CD4-positive, CD25-positive, alpha-beta regulatory T cell (primary cell): ENCODE results near the gene RPL35. TPM values are rescaled to one million over a fixed set of nuclear protein-coding genes. Genes with fewer than 3 reads are reported as not detected.
"Not testable (repeated sequence)": the region's sequence is repeated elsewhere in the genome, so short reads cannot be mapped to it uniquely, and the experiment has no call there.

Experiments used
- ATAC-seq, 2 donors: fragments of 150-1000 bp; cut with Tn5 transposase; one replicate each; pipeline ENCODE4 v1.10.0; 2021; ENCODE audit warnings: low read depth in 2 of 2, moderate number of reproducible peaks in 2 of 2, moderate library complexity in 1 of 2
- DNase-seq, 3 donors: peaks; one replicate each; pipeline versions ENCODE4 v3.0.0 to v3.0.0-alpha.2; 2012 to 2022; ENCODE audit warnings: mixed read lengths in 1 of 3
- H3K27ac ChIP-seq: one replicate; pipeline ENCODE4 v1.7.0; 2013; ENCODE audit warnings: mild to moderate bottlenecking, low read length; ENCODE audit not compliant: insufficient read depth, poor library complexity, severe bottlenecking
- H3K27me3 ChIP-seq: one replicate; pipeline ENCODE4 v1.7.0; 2013; ENCODE audit warnings: low read length; ENCODE audit not compliant: control insufficient read depth, insufficient read depth
- H3K36me3 ChIP-seq: one replicate; pipeline ENCODE4 v1.7.0; 2013; ENCODE audit warnings: mild to moderate bottlenecking, low read length, moderate library complexity; ENCODE audit not compliant: control insufficient read depth, insufficient read depth
- H3K4me1 ChIP-seq: 2 replicates; pipeline ENCODE4 v1.7.0; 2013; ENCODE audit warnings: mild to moderate bottlenecking, low read length; ENCODE audit not compliant: insufficient read depth, control insufficient read depth, poor library complexity, severe bottlenecking
- H3K4me3 ChIP-seq: one replicate; pipeline ENCODE4 v1.7.0; 2013; ENCODE audit warnings: low read depth, mild to moderate bottlenecking, low read length, moderate library complexity
- H3K9me3 ChIP-seq, 2 experiments: 1 replicate in 1 of 2; 2 replicates in 1 of 2; pipeline ENCODE4 v1.7.0; 2013; ENCODE audit warnings: low read length in 2 of 2, mild to moderate bottlenecking in 1 of 2, moderate library complexity in 1 of 2; ENCODE audit not compliant: control insufficient read depth in 2 of 2
- H3K27ac Mint-ChIP-seq, 3 donors: one replicate each; pipeline ENCODE4 v1.8.0; 2020 to 2022; ENCODE audit warnings: mild to moderate bottlenecking in 3 of 3, mixed read lengths in 3 of 3, moderate library complexity in 2 of 3
- H3K27me3 Mint-ChIP-seq: one replicate; pipeline ENCODE4 v1.8.0; 2022; ENCODE audit warnings: mild to moderate bottlenecking, mixed read lengths
- H3K36me3 Mint-ChIP-seq: one replicate; pipeline ENCODE4 v1.8.0; 2020; ENCODE audit warnings: mixed read lengths
- H3K4me1 Mint-ChIP-seq, 4 donors: one replicate each; pipeline ENCODE4 v1.8.0; 2020 to 2022; ENCODE audit warnings: mixed read lengths in 4 of 4, mild to moderate bottlenecking in 1 of 4
- H3K4me3 Mint-ChIP-seq, 4 donors: one replicate each; pipeline ENCODE4 v1.8.0; 2020 to 2022; ENCODE audit warnings: mild to moderate bottlenecking in 4 of 4, mixed read lengths in 4 of 4, moderate library complexity in 3 of 4
- H3K9me3 Mint-ChIP-seq, 7 donors: one replicate each; pipeline ENCODE4 v1.8.0; 2020 to 2022; ENCODE audit warnings: mixed read lengths in 7 of 7, mild to moderate bottlenecking in 3 of 7, moderate library complexity in 2 of 7
- polyA plus RNA-seq, 4 donors: library from polyadenylated mRNA; unstranded; fragments of 300-500 nt; fragmentation: Illumina TruSeq; gene quantifications; one replicate each; pipeline ENCODE4 v1.2.3, GENCODE V29; 2021
- total RNA-seq: library from RNA; stranded (reverse); gene quantifications from one replicate; pipeline ENCODE4 v1.2.3, GENCODE V29; 2022

Gene RPL35
- total and polyA plus RNA-seq, 5 donors from 2014 or later = 1,242 to 2,085 (median 1,792) TPM

DNA sequence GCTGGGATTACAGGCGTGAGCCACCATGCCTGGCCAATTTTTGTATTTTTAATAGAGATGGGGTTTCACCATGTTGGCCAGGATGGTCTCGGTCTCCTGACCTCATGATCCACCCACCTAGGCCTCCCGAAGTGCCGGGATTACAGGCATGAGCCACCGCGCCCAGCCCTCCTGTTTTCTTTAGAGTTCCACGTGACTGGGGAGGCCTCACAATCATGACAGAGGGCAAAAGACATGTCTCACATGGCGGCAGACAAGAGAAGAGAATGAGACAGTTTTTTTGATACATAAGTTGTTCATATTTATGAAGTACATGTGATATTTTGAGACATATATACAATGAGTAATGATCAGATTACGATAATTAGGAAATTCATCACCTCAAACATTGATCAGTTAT is 15.3 kb downstream of the RPL35 start:
- H3K4me3 Mint-ChIP-seq, H3K4me1 Mint-ChIP-seq, H3K9me3 Mint-ChIP-seq, ATAC-seq, H3K36me3 ChIP-seq, H3K4me1 ChIP-seq, H3K27me3 ChIP-seq, H3K36me3 Mint-ChIP-seq, H3K27ac Mint-ChIP-seq, H3K4me3 ChIP-seq, H3K27ac ChIP-seq, DNase-seq, H3K9me3 ChIP-seq: not testable (repeated sequence)
- peaks cover 11% of the 10 kb centered on the region for H3K27me3 Mint-ChIP-seq

DNA sequence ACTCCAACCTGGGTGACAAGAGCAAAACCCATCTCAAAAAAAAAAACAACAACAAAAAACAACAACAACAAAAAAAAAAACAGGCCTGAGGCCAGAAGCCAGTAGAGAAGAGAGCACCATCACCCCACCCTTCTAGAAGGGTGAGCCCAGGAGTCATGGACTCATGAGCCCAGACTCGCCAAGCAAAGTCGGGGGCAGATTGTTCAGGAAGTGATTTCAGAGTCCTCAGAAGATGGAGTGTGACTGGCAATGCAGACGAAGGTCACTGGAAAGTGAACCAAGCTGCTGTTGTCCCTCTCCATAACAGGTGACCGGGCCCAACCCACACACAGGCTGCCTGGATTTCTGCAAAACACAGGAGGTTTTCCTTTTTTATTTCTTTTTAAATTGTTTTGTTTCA is 17.5 kb downstream of the RPL35 start:
- Histone ChIP-seq H3K27ac (no peak overlapping the region), H3K9me3 (no peaks in the 10 kb centered on the region), H3K27me3 (no peaks in the 10 kb centered on the region), H3K36me3 (no peaks in the 10 kb centered on the region), H3K4me1 (no peaks in the 10 kb centered on the region), H3K4me3 (no peak overlapping the region)
- H3K9me3 Mint-ChIP-seq = peaks cover 0 to 2% (median 0%) of the 10 kb centered on the region in 7 donors
- peaks cover 0 to 2% (median 0%) of the 10 kb centered on the region in 4 donors for H3K4me1 Mint-ChIP-seq
- ATAC-seq (no peak), DNase-seq (no peak)
- peak overlapping the region in 1 of 3 donors; percentile 61 for H3K27ac Mint-ChIP-seq
- H3K4me3 Mint-ChIP-seq = no peak overlapping the region
- H3K27me3 Mint-ChIP-seq = peaks cover 16% of the 10 kb centered on the region
- H3K36me3 Mint-ChIP-seq = no peaks in the 10 kb centered on the region

- no peak overlapping the region for H3K4me3 Mint-ChIP-seq
- no peak for ATAC-seq
- DNase-seq = no peak
- no peaks in the 10 kb centered on the region for H3K36me3 Mint-ChIP-seq
- Histone ChIP-seq H3K27ac (no peak overlapping the region), H3K36me3 (no peaks in the 10 kb centered on the region), H3K4me3 (no peak overlapping the region), H3K4me1 (no peaks in the 10 kb centered on the region), H3K27me3 (no peaks in the 10 kb centered on the region), H3K9me3 (no peaks in the 10 kb centered on the region)
- peaks cover 0 to 2% (median 0%) of the 10 kb centered on the region in 7 donors for H3K9me3 Mint-ChIP-seq
- H3K27ac Mint-ChIP-seq = no peak overlapping the region
- H3K27me3 Mint-ChIP-seq = peaks cover 16% of the 10 kb centered on the region
- peaks cover 0 to 2% (median 0%) of the 10 kb centered on the region in 4 donors for H3K4me1 Mint-ChIP-seq
Measured at GRCh38 chr9:124843456-124844034, 18.2 kb downstream of the RPL35 start.

DNA sequence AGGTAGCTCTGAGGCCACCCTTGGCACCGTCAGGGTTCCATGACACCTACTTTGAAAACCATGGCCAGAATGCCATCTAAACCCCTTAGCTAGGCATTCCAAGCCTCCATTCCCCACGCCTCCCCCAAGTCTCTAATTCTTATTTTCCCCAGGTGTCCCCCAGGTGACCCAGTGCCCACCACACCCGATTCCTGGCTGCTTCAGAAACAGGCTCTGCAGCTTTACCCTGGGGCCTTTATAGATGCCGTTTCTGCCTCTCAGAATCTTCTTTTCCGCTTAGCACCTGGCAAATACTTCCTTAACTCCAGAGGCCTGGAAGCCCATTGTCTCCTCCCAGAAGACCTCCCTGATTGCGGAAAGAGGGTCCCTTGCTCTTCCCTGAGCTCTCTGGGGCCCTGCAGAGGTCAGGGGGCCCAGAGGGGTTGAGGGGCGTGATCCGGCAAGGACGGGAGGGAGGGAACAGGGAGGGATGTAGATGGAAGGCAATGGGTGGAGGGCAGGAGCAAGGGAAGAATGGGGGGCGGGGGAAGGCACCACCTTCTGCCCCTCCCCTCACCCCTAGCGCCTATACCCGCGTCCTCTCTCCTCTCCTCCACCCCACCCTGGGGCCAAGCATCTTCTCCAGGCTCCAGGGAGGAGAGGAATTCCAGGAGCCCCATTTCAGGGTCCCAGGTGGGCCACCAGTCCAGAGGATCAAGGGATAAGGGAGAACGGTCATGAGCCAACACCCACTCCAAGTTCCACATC is 20.5 kb downstream of the RPL35 start:
- H3K4me3 ChIP-seq = no peak overlapping the region
- H3K27ac Mint-ChIP-seq = no peak overlapping the region
- DNase-seq (no peak), ATAC-seq (no peak)
- H3K27ac ChIP-seq = no peak overlapping the region
- H3K36me3 Mint-ChIP-seq = no peaks in the 10 kb centered on the region
- no peaks in the 10 kb centered on the region for H3K4me1 Mint-ChIP-seq
- no peak overlapping the region for H3K4me3 Mint-ChIP-seq
- H3K9me3 ChIP-seq = no peaks in the 10 kb centered on the region
- no peaks in the 10 kb centered on the region for H3K4me1 ChIP-seq
- H3K9me3 Mint-ChIP-seq = peaks cover 0 to 2% (median 0%) of the 10 kb centered on the region in 7 donors
- no peaks in the 10 kb centered on the region for H3K36me3 ChIP-seq
- H3K27me3 Mint-ChIP-seq = peaks cover 26% of the 10 kb centered on the region
- H3K27me3 ChIP-seq = no peaks in the 10 kb centered on the region

- H3K36me3 Mint-ChIP-seq = no peaks in the 10 kb centered on the region
- peaks cover 30% of the 10 kb centered on the region for H3K27me3 Mint-ChIP-seq
- no peaks in the 10 kb centered on the region for H3K4me1 Mint-ChIP-seq
- no peaks in the 10 kb centered on the region for H3K36me3 ChIP-seq
- H3K4me1 ChIP-seq = no peaks in the 10 kb centered on the region
- H3K27ac Mint-ChIP-seq = no peak overlapping the region
- ATAC-seq = no peak
- H3K9me3 Mint-ChIP-seq = peaks cover 0 to 2% (median 0%) of the 10 kb centered on the region in 7 donors
- DNase-seq = no peak
- no peak overlapping the region for H3K4me3 Mint-ChIP-seq
- no peak overlapping the region for H3K4me3 ChIP-seq
- H3K27me3 ChIP-seq = no peaks in the 10 kb centered on the region
- H3K9me3 ChIP-seq = no peaks in the 10 kb centered on the region
- no peak overlapping the region for H3K27ac ChIP-seq
Measured at GRCh38 chr9:124840300-124840833, 21.4 kb downstream of the RPL35 start.

DNA sequence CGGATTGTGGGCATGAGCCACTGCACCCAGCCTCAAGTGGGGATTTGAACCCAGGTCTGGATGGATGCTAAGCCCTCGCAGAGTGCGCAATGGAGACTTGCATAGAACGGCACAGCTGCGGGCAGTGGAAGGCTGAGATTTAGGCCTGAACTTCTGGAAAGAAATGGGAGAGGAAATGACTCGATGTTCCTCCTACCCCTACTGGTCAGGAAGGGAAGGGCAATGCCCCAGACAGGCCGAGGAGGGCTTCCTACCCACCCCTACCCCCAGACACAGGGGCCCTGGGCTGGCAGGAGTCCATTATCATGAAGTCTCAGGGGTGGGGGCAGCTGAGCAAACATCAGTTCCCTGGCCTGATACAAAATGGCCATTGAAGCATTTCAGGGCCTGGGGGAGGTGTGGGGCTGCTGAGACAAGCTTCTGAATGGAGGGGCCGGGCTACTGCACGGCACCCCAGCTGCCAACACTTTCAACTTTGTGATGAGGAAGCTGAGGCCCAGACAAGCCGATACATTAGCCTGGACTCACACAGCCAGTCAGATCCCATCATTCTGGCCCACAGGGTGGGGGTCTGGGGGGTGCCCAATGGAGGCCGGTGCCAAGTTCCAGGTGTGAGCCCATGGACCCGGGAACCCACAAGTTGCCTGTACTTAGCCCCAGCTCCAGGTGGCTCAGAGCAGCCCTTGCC is 22.0 kb downstream of the RPL35 start:
- Mint-ChIP-seq H3K27me3 (peaks cover 30% of the 10 kb centered on the region), H3K4me1 (no peaks in the 10 kb centered on the region), H3K36me3 (no peaks in the 10 kb centered on the region), H3K27ac (no peak overlapping the region), H3K4me3 (no peak overlapping the region), H3K9me3 (peaks cover 0 to 2% (median 0%) of the 10 kb centered on the region in 7 donors)
- no peaks in the 10 kb centered on the region for H3K4me1 ChIP-seq
- H3K27ac ChIP-seq = no peak overlapping the region
- no peak for DNase-seq
- H3K27me3 ChIP-seq = no peaks in the 10 kb centered on the region
- H3K4me3 ChIP-seq = no peak overlapping the region
- H3K36me3 ChIP-seq = no peaks in the 10 kb centered on the region
- H3K9me3 ChIP-seq = no peaks in the 10 kb centered on the region
- no peak for ATAC-seq

- not testable (repeated sequence) for H3K4me3 ChIP-seq, DNase-seq, H3K9me3 ChIP-seq, H3K4me1 Mint-ChIP-seq, H3K4me1 ChIP-seq, ATAC-seq, H3K4me3 Mint-ChIP-seq, H3K9me3 Mint-ChIP-seq, H3K27ac Mint-ChIP-seq, H3K36me3 Mint-ChIP-seq, H3K36me3 ChIP-seq, H3K27me3 ChIP-seq, H3K27ac ChIP-seq
- peaks cover 30% of the 10 kb centered on the region for H3K27me3 Mint-ChIP-seq
Measured at GRCh38 chr9:124838567-124839275, 23.0 kb downstream of the RPL35 start.
